GM18511 (cell line): ENCODE data around the gene ZBTB39.
"Not testable (repeated sequence)": the region's sequence is repeated elsewhere in the genome, so short reads cannot be mapped to it uniquely, and the experiment has no call there.

ENCODE experiments used
- ATAC-seq: cut with Tn5 transposase; IDR thresholded peaks from one replicate; pipeline ENCODE4 v1.9.1; 2021; ENCODE audit warnings: mild to moderate bottlenecking, moderate library complexity; ENCODE audit not compliant: unreplicated experiment

Gene ZBTB39

GRCh38 chr12:57033431-57033830 lies 27.1 kb upstream of the ZBTB39 start:
- no peak for ATAC-seq

DNA sequence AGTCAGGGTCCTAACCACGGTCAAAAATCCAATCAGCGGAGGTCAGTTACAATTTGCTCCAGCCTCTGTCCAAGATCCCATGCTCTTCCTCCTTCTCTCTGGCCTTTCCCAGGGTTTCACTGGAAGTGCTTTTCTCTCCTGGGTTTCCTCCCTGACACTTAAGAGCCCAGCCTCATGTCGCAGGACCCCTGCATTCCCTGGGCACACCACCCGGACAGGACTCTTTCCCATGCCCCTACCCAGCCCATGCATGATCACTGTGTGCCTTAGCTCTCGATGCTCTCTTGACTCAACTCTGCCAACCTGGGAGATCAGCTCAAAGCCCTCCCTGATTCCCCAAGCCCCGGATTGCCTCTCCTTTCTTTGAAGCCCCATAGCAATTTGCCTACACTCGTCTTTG lies 25.4 kb upstream of the ZBTB39 start:
- no peak for ATAC-seq

GRCh38 chr12:57031138-57031725 lies 24.9 kb upstream of the ZBTB39 start:
- peak; percentile 77 for ATAC-seq

DNA sequence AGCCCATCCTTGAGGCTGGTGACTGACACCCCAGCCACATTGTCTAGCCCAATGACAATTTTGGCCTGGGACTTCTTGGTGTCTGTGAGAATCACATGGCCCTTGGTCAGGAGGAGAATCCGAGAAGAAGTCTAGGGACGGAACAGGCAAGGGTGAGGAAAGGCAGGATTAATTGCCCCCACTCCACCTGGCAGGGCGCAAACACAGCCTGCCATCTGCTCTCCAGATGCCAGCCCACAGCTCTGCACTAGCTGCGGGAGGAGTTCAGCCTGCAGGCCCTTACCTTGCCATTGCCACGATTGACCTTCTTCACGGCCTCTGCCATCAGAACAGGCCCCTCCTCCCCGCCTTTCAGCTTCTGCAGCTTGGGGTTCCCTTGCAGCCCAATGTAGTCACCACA lies 23.1 kb upstream of the ZBTB39 start:
- ATAC-seq: no peak

DNA sequence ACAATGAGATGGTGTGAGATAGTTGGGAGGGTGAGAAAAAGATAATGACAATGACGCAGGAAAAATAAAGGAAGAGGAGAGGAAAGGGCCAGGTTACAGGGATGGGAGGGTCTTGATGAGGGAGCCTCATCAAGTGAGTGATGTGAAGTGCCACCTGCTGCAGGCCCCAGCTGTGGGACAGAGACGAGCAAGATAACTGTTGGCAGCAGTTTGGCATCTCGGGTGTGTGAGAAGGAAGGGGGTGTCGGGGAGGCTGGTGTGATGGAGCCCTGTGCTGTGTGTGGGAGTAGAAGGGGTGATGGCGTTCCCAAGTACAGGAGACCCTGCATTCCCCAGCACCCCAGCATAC lies 21.4 kb upstream of the ZBTB39 start:
- ATAC-seq: no peak

GRCh38 chr12:57027011-57027804 lies 20.9 kb upstream of the ZBTB39 start:
- ATAC-seq: no peak

GRCh38 chr12:57025196-57025595 lies 18.9 kb upstream of the ZBTB39 start:
- ATAC-seq: no peak

DNA sequence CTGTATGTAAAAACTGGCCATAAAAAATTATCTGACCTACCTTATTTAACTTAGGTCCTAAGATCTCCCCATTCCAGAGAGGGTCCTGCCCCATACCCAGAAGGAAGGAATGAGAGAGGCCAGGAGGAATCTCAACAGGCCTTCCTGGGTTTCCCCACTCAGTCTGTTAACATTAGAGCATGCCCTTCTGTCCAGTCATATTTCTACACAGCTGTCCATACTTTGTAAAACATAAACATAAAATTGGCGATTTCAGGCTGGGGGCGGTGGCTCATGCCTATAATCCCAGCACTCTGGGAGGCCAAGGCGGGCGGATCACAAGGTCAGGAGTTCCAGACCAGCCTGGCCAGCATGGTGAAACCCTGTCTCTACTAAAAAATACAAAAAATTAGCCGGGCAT lies 16.0 kb upstream of the ZBTB39 start:
- ATAC-seq: not testable (repeated sequence)

DNA sequence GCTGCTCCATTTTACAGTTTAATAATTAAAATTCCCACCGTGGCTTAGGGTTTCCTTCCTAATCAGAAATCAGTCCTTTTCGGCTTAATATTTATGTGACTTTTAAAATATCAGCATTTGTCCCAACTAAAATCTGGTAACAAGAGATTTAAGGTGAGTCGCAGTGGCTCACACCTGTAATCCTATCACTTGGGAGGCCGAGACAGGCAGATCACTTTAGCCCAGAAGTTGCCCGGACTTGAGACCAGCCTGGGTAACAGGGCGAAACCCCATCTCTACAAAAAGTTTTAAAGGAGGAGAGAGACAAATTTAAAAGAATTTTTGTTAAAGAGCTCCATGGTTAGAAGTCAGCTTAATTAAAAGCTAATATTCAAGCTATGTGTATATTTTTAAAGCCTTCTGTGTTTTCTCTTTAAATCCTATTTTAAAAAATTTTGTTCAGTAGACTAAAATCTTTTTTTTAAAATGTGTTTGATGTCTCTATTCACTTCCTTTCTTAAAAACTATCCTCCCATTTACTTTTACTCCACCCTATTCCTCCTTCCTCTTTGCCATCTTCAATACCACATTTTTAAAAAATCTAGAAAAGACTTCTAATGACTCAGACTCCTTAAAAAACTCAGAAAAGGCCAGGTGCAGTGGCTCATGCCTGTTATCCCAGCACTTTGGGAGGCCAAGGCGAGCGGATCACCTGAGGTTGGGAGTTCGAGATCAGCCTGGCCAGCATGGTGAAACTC lies 13.8 kb upstream of the ZBTB39 start:
- no peak for ATAC-seq

DNA sequence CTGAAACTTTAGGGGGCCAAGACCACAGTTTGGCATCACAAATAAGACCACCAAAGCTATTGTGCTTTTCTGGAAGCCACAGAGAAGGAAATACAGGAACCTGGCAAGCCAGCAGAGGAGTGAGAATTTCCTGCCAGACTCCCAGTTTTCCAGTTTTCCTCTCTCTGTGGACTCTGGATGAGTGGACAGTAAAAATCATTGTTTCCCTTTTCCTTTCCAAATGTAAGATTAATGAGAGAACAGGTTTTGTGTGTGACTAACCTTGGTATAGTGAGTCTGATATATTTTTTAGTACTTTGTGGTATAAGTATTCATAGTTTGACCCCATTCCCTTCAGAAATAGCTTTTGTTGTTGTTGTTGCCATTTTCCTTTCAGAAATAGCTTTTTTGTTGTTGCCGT lies 12.6 kb upstream of the ZBTB39 start:
- no peak for ATAC-seq

DNA sequence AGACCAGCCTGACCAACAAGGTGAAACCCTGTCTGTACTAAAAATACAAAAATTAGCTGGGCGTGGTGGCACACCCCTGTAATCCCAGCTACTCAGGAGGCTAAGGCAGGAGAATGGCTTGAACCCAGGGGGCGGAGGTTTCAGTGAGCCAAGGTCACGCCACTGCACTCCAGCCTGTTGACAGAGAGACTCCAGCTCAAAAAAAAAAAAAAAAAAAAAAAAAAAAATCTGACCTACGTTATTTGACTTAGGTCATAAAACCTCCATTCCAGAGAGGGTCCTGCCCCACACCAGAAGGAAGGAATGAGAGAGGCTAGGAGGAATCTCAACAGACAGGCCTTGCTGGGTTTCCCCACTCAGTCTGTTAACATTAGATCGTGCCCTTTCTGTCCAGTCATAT lies 12.0 kb upstream of the ZBTB39 start:
- not testable (repeated sequence) for ATAC-seq

DNA sequence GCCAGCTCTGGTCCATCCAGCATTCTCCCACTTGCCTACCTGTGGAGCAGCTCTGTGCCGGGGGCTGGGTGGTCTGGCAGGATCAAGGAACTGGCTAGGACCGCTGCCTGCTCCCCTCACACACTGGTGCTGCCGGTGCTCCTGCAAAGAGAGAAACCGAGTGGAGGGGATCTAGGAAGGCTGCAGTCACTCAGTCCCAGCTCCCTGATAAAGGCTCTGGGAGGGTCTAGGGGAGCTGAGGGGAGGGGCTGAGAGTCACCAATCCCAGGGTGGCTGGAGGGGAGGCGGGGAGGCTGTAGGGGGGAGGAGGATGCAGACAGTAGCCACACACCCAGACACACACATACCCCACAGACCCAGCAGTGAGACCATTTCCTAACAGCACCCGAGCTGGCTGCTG lies 10.0 kb upstream of the ZBTB39 start, which contains the start of gene TAC3:
Gene TAC3 (minus strand): TSS at position 182 of the 400 bp plus-strand sequence. CDS start 732 bp downstream, outside the sequence.
- ATAC-seq: no peak

DNA sequence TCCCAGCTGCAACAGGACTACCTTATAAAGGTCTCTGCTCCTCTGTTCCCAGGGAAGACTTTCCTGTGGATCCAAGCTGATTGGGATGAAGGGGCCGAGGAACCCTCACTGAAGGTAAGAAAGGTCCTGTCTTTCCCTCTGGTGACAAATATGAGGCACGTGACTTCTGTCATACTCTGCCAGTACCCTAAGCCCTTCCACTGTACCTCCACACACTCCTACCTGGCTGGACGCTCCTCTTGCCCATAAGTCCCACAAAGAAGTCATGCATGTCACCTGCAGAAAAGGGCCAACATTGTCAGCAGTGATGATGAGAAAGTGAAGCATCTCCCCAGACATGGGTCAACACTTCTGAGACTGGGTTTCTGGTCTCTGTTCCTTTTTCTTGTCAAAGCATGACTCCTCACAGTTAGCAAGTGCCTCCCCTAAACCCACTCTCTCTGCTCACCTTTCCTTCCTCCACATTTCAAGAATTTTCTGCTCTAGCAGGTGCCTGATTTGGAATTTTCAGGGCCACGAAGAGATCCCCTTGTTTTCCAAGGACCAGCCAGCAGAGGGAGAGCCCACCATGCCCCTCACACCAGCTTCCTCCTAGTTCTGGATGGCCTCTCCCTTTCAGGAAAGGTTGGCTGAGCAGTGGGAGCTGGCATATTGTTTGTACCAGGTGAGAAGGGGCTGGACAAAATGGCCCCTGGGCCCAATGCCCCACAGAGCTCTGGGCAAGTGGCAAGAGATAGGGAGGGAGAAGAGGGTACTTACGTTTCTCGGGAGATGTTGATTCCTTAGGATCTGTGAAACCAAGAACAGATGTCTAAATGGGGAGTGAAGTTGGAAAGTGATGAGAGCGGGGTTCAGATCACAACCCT lies 6.5 kb upstream of the ZBTB39 start:
- peak; percentile 85 for ATAC-seq

- peak; percentile 56 for ATAC-seq
These were observed 5.4 kb upstream of the ZBTB39 start for GRCh38 chr12:57011438-57012424.

GRCh38 chr12:57010627-57011247 lies 4.4 kb upstream of the ZBTB39 start:
- no peak for ATAC-seq

- no peak for ATAC-seq
These were observed 3.7 kb upstream of the ZBTB39 start for GRCh38 chr12:57009949-57010626.

- no peak for ATAC-seq
These were observed 1.8 kb upstream of the ZBTB39 start for GRCh38 chr12:57008178-57008577.

GRCh38 chr12:57006809-57007475 lies 596 bp upstream of the ZBTB39 start:
- ATAC-seq: no peak
